ENCODE measurements around the gene SLC44A5. TPM values are rescaled to one million over a fixed set of nuclear protein-coding genes. Genes with fewer than 3 reads are reported as not detected.
"Not testable (repeated sequence)": the region's sequence is repeated elsewhere in the genome, so short reads cannot be mapped to it uniquely, and the experiment has no call there.

SLC44A5 gene
- total RNA-seq, 1 experiment from 2014 or later, result 2.4 TPM

- H3K4me1 Mint-ChIP-seq, result no peaks in the 10 kb centered on the region
- no peak for TF ChIP-seq CTCF (conservative IDR thresholded peaks at IDR 0.05)
- H3K27ac ChIP-seq (ENCODE audit: insufficient read length, low read depth, low read length), result no peak overlapping the region
- H3K23ac ChIP-seq (ENCODE audit: insufficient read length, low read depth, low read length), result no peak overlapping the region
- no peak overlapping the region for H2AFZ ChIP-seq (ENCODE audit: low read length)
- H3K56ac ChIP-seq (ENCODE audit: insufficient read length, low read depth, low read length), result no peak overlapping the region
- no peak overlapping the region for H2AK5ac ChIP-seq (ENCODE audit: insufficient read length, low read length)
- no peaks in the 10 kb centered on the region for H3K27me3 ChIP-seq (ENCODE audit: insufficient read depth, low read length)
- no peaks in the 10 kb centered on the region for H3K9me3 ChIP-seq (ENCODE audit: control insufficient read depth, low read depth, low read length)
- no peak overlapping the region for H2BK15ac ChIP-seq (ENCODE audit: low read depth, low read length)
- H2BK12ac ChIP-seq (ENCODE audit: insufficient read length, low read depth, low read length), result no peak overlapping the region
- H3K4ac ChIP-seq (ENCODE audit: low read depth, low read length), result no peak overlapping the region
- H3K14ac ChIP-seq (ENCODE audit: insufficient read depth, low read length), result no peak overlapping the region
- H3K4me1 ChIP-seq (ENCODE audit: insufficient read depth, low read length), result no peaks in the 10 kb centered on the region
- H3K79me1 ChIP-seq (ENCODE audit: insufficient read depth, low read depth, low read length, poor library complexity, severe bottlenecking), result no peaks in the 10 kb centered on the region
- no peak overlapping the region for H2BK120ac ChIP-seq (ENCODE audit: low read depth, low read length, poor library complexity, severe bottlenecking)
- H3K18ac ChIP-seq (ENCODE audit: insufficient read length, low read depth, low read length), result no peak overlapping the region
- H3K9ac ChIP-seq (ENCODE audit: extremely low read depth, insufficient read length, low read length), result no peak overlapping the region
- H3K4me2 ChIP-seq (ENCODE audit: insufficient read depth, insufficient read length, low read length), result no peak overlapping the region
- no peak overlapping the region for H3T11ph ChIP-seq (ENCODE audit: low read length)
- H4K5ac ChIP-seq (ENCODE audit: insufficient read length, low read depth, low read length), result no peak overlapping the region
- no peak overlapping the region for H3K27ac Mint-ChIP-seq
- H4K8ac ChIP-seq (replicated peaks; ENCODE audit: insufficient read length, low read depth, low read length), result no peak overlapping the region
- H3K9me3 Mint-ChIP-seq, result peaks cover 6 to 11% of the 10 kb centered on the region in 2 experiments
- H3K23me2 ChIP-seq (ENCODE audit: insufficient read length, low read depth, low read length, poor library complexity, severe bottlenecking), result no peaks in the 10 kb centered on the region
- H2BK20ac ChIP-seq (ENCODE audit: low read depth, low read length, poor library complexity, severe bottlenecking), result no peak overlapping the region
- WGBS (ENCODE audit: extremely low coverage, insufficient read length, low lambda C conversion rate), result no CpG with 5 or more reads among the region's 3 CpGs
- H2BK5ac ChIP-seq (ENCODE audit: insufficient read length, low read length), result no peak overlapping the region
- no peaks in the 10 kb centered on the region for H3K27me3 Mint-ChIP-seq (ENCODE audit: low read depth)
- peaks cover 3 to 7% (median 3%) of the 10 kb centered on the region in 3 experiments; a peak in 4 of 7 replicates for H3K36me3 Mint-ChIP-seq (ENCODE audit: insufficient read depth in 1 of 3, low read depth in 3 of 3)
- no peak overlapping the region for H4K91ac ChIP-seq (ENCODE audit: insufficient read length, low read depth, low read length)
- DNase-seq, result no peak
- no peaks in the 10 kb centered on the region for H3K79me2 ChIP-seq (ENCODE audit: insufficient read depth, low read length)
- H3K4me3 Mint-ChIP-seq, result no peak overlapping the region
- H4K20me1 ChIP-seq (ENCODE audit: control insufficient read depth, insufficient read depth, insufficient read length), result no peaks in the 10 kb centered on the region
Measured at GRCh38 chr1:75412616-75413015, 198.3 kb downstream of the SLC44A5 start.

- not testable (repeated sequence) for H2BK20ac ChIP-seq (ENCODE audit: low read depth, low read length, poor library complexity, severe bottlenecking); H3K4me1 Mint-ChIP-seq; H2AFZ ChIP-seq (ENCODE audit: low read length); H3K79me2 ChIP-seq (ENCODE audit: insufficient read depth, low read length); H3K14ac ChIP-seq (ENCODE audit: insufficient read depth, low read length); H2BK12ac ChIP-seq (ENCODE audit: insufficient read length, low read depth, low read length); H3K9ac ChIP-seq (ENCODE audit: extremely low read depth, insufficient read length, low read length); H3K4ac ChIP-seq (ENCODE audit: low read depth, low read length); H3K27ac Mint-ChIP-seq; H3K4me1 ChIP-seq (ENCODE audit: insufficient read depth, low read length); H4K5ac ChIP-seq (ENCODE audit: insufficient read length, low read depth, low read length); H3T11ph ChIP-seq (ENCODE audit: low read length); H3K79me1 ChIP-seq (ENCODE audit: insufficient read depth, low read depth, low read length, poor library complexity, severe bottlenecking); H3K18ac ChIP-seq (ENCODE audit: insufficient read length, low read depth, low read length); H3K4me2 ChIP-seq (ENCODE audit: insufficient read depth, insufficient read length, low read length); H4K91ac ChIP-seq (ENCODE audit: insufficient read length, low read depth, low read length); H2BK120ac ChIP-seq (ENCODE audit: low read depth, low read length, poor library complexity, severe bottlenecking); H2AK5ac ChIP-seq (ENCODE audit: insufficient read length, low read length); H2BK5ac ChIP-seq (ENCODE audit: insufficient read length, low read length); H3K9me3 ChIP-seq (ENCODE audit: control insufficient read depth, low read depth, low read length); H4K8ac ChIP-seq (replicated peaks; ENCODE audit: insufficient read length, low read depth, low read length); H3K23me2 ChIP-seq (ENCODE audit: insufficient read length, low read depth, low read length, poor library complexity, severe bottlenecking); H3K27me3 Mint-ChIP-seq (ENCODE audit: low read depth); H3K36me3 Mint-ChIP-seq (ENCODE audit: insufficient read depth in 1 of 3, low read depth in 3 of 3); H2BK15ac ChIP-seq (ENCODE audit: low read depth, low read length); H4K20me1 ChIP-seq (ENCODE audit: control insufficient read depth, insufficient read depth, insufficient read length); H3K56ac ChIP-seq (ENCODE audit: insufficient read length, low read depth, low read length); DNase-seq; H3K23ac ChIP-seq (ENCODE audit: insufficient read length, low read depth, low read length); H3K27ac ChIP-seq (ENCODE audit: insufficient read length, low read depth, low read length); H3K4me3 Mint-ChIP-seq; H3K27me3 ChIP-seq (ENCODE audit: insufficient read depth, low read length)
- WGBS (ENCODE audit: extremely low coverage, insufficient read length, low lambda C conversion rate), result no CpG with 5 or more reads among the region's 1 CpG
- H3K9me3 Mint-ChIP-seq, result peaks cover 17 to 18% of the 10 kb centered on the region in 2 experiments; a peak in 4 of 5 replicates
Measured at GRCh38 chr1:75404681-75405080, 206.2 kb downstream of the SLC44A5 start.
